Stimulated activated naive CD8-positive, alpha-beta T cell treated with anti-CD3 and anti-CD28 coated beads, Interleukin-15, amount 100 ng/mL, for 72 hours (primary cell): Measurements from ENCODE around the gene CMTM4.
"Not testable (repeated sequence)": the region's sequence is repeated elsewhere in the genome, so short reads cannot be mapped to it uniquely, and the experiment has no call there.

ENCODE experiments used
- ATAC-seq: fragments of 150-1000 bp; cut with Tn5 transposase; 2 replicates; pipeline ENCODE4 v1.10.0; 2021; ENCODE audit warnings: mild to moderate bottlenecking, moderate library complexity
- DNase-seq, 2 donors: peaks; one replicate each; pipeline ENCODE4 v3.0.0; 2021 to 2022
- H3K27ac Mint-ChIP-seq, 2 donors: one replicate each; pipeline ENCODE4 v1.8.0; 2022; ENCODE audit warnings: mild to moderate bottlenecking in 2 of 2, mixed read lengths in 2 of 2, moderate library complexity in 2 of 2
- H3K27me3 Mint-ChIP-seq: one replicate; pipeline ENCODE4 v1.8.0; 2022; ENCODE audit warnings: mixed read lengths
- H3K4me1 Mint-ChIP-seq: one replicate; pipeline ENCODE4 v1.8.0; 2022; ENCODE audit warnings: mild to moderate bottlenecking, mixed read lengths
- H3K4me3 Mint-ChIP-seq, 2 donors: one replicate each; pipeline ENCODE4 v1.8.0; 2022; ENCODE audit warnings: mild to moderate bottlenecking in 2 of 2, mixed read lengths in 2 of 2, moderate library complexity in 1 of 2
- H3K9me3 Mint-ChIP-seq, 2 donors: one replicate each; pipeline ENCODE4 v1.8.0; 2022; ENCODE audit warnings: mixed read lengths in 2 of 2

The CMTM4 gene

GRCh38 chr16:66667944-66668343, 28.6 kb downstream of the CMTM4 start:
- no peaks in the 10 kb centered on the region for H3K4me1 Mint-ChIP-seq
- H3K27ac Mint-ChIP-seq, result no peak overlapping the region
- no peak overlapping the region for H3K4me3 Mint-ChIP-seq
- H3K27me3 Mint-ChIP-seq, result no peaks in the 10 kb centered on the region
- DNase-seq, result no peak
- H3K9me3 Mint-ChIP-seq, result no peaks in the 10 kb centered on the region
- ATAC-seq, result no peak

GRCh38 chr16:66662445-66663194, 33.9 kb downstream of the CMTM4 start:
- H3K27ac Mint-ChIP-seq, result no peak overlapping the region
- H3K27me3 Mint-ChIP-seq, result peaks cover 25% of the 10 kb centered on the region
- ATAC-seq, result peak; percentile 45
- H3K9me3 Mint-ChIP-seq, result no peaks in the 10 kb centered on the region
- H3K4me1 Mint-ChIP-seq, result peaks cover 6% of the 10 kb centered on the region
- no peak overlapping the region for H3K4me3 Mint-ChIP-seq
- DNase-seq, result no peak

GRCh38 chr16:66661671-66662346, 34.7 kb downstream of the CMTM4 start:
- not testable (repeated sequence) for DNase-seq

DNA sequence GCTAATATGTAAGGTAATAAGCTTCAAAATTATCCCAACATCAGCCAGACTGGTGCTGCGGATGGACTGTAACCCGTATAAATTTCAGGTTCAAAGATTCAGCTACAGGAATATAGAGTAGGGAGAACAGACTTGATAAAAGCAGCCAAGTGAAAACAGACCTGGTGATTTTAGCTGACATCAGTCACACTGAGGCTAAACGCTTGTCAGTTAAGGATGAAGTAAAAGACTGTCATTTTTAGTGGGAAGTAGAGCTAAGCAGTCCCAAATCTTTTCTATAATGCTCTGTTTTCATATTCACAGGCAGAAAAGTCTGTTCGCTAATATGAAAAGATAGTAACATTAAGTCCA, 35.4 kb downstream of the CMTM4 start:
- no peak for ATAC-seq
- Mint-ChIP-seq H3K27me3 (peaks cover 33% of the 10 kb centered on the region), H3K27ac (no peak overlapping the region), H3K4me1 (peaks cover 6% of the 10 kb centered on the region), H3K9me3 (no peaks in the 10 kb centered on the region), H3K4me3 (no peak overlapping the region)
- no peak for DNase-seq

More at GRCh38 chr16:66661671-66662346, 34.7 kb downstream of the CMTM4 start:
- H3K4me3 Mint-ChIP-seq, H3K4me1 Mint-ChIP-seq, H3K27ac Mint-ChIP-seq, H3K9me3 Mint-ChIP-seq, ATAC-seq: not testable (repeated sequence)
- H3K27me3 Mint-ChIP-seq, result peaks cover 28% of the 10 kb centered on the region

DNA sequence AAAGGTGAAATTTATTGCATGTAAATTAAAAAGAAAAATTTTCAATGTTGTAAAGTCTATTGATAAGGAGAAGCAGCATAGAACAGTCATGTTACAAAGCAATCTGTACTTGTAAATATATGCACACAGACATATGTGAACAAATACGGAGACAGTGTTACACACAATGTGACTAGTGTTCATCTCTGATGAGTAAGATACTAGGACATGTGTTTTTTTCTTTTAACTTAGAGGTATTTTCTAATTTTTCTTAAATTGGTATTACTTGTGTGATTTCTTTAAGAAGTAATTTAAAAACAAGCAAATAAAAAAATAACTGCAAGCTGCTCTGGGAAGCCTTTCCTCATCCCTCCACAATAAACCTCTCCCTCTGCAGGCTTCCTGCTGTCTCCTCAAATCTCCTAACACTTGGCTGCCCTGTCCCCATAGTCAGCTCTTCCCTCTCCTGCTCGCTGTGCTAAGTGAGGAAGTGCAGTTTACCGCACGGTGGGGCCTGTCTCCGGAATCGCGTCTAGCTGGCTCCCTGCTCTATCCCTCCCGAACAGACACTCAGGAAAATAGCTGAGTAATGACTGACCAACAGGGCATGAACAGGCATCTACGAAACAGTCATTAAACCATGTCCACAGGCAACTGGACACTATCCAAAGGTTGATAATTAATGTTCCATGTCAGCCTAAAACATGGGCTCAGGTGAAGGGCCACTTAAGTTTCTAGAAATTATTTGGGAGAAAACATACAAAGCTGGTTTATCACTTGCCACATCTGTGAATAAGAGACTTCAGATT, 35.9 kb downstream of the CMTM4 start:
- no peaks in the 10 kb centered on the region for H3K9me3 Mint-ChIP-seq
- H3K27me3 Mint-ChIP-seq, result peaks cover 33% of the 10 kb centered on the region
- ATAC-seq (no peak), DNase-seq (no peak)
- H3K27ac Mint-ChIP-seq, result no peak overlapping the region
- H3K4me3 Mint-ChIP-seq, result no peak overlapping the region
- peaks cover 6% of the 10 kb centered on the region for H3K4me1 Mint-ChIP-seq

DNA sequence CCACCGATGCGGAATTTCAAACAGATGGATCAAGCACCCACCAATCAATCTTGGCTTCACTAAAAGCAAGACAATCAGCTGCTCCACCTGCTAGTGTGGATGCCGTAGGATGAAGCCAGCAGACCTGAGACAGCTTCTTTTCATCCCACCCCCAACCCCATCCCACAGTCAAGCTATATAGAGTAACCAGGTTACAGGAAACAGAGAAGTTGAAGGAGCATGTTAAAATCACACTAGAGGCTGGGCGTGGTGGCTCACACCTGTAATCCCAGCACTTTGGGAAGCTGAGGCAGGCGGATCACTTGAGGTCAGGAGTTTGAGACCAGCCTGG, 37.7 kb downstream of the CMTM4 start:
- ATAC-seq (no peak), DNase-seq (no peak)
- H3K27me3 Mint-ChIP-seq, result peaks cover 33% of the 10 kb centered on the region
- no peaks in the 10 kb centered on the region for H3K9me3 Mint-ChIP-seq
- peaks cover 6% of the 10 kb centered on the region for H3K4me1 Mint-ChIP-seq
- H3K27ac Mint-ChIP-seq, result no peak overlapping the region
- no peak overlapping the region for H3K4me3 Mint-ChIP-seq

GRCh38 chr16:66658143-66658859, 38.2 kb downstream of the CMTM4 start:
- Mint-ChIP-seq H3K27me3 (peaks cover 33% of the 10 kb centered on the region), H3K4me3 (no peak overlapping the region), H3K4me1 (peaks cover 6% of the 10 kb centered on the region), H3K27ac (no peak overlapping the region), H3K9me3 (no peaks in the 10 kb centered on the region)
- no peak for DNase-seq
- ATAC-seq, result no peak

- H3K9me3 Mint-ChIP-seq, result no peaks in the 10 kb centered on the region
- peaks cover 21% of the 10 kb centered on the region for H3K27me3 Mint-ChIP-seq
- ATAC-seq (no peak), DNase-seq (no peak)
- peaks cover 18% of the 10 kb centered on the region for H3K4me1 Mint-ChIP-seq
- H3K4me3 Mint-ChIP-seq, result no peak overlapping the region
- no peak overlapping the region for H3K27ac Mint-ChIP-seq
Measured at GRCh38 chr16:66656547-66656946, 40.0 kb downstream of the CMTM4 start.

DNA sequence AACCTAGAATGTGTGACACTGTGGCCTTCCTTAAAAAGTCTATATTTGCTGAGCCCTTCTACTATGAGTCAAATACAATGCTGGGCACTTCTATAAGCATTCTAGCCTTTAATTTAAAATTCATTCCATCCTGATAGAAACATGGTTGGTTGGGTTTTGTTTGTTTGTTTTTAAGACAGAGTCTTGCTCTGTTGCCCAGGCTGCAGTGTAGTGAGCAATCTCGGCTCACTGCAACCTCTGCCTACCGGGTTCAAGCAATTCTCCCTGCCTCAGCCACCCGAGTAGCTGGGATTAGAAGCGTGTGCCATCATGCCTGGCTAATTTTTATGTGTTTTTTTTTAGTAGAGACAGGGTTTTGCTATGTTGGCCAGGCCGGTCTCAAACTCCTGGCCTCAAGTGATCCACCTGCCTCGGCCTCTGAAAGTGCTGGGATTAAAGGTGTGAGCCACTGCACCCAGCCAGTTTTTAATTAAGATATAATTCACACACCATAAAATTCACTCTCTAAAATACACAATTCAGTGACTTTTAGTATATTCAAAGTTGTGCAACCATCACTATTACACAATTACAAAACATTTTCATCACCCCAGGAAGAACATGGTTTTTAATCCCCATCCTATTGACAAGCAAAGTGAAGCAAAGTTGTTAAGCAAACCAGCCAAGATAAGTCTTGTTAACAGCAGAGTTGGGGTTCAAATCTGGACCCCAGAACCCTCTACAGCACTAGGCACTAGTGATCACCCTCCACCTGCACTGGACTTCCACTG, 42.8 kb downstream of the CMTM4 start:
- DNase-seq (no peak), ATAC-seq (no peak)
- Mint-ChIP-seq H3K27me3 (peaks cover 14% of the 10 kb centered on the region), H3K27ac (no peak overlapping the region), H3K4me1 (peaks cover 24% of the 10 kb centered on the region), H3K4me3 (no peak overlapping the region), H3K9me3 (no peaks in the 10 kb centered on the region)

DNA sequence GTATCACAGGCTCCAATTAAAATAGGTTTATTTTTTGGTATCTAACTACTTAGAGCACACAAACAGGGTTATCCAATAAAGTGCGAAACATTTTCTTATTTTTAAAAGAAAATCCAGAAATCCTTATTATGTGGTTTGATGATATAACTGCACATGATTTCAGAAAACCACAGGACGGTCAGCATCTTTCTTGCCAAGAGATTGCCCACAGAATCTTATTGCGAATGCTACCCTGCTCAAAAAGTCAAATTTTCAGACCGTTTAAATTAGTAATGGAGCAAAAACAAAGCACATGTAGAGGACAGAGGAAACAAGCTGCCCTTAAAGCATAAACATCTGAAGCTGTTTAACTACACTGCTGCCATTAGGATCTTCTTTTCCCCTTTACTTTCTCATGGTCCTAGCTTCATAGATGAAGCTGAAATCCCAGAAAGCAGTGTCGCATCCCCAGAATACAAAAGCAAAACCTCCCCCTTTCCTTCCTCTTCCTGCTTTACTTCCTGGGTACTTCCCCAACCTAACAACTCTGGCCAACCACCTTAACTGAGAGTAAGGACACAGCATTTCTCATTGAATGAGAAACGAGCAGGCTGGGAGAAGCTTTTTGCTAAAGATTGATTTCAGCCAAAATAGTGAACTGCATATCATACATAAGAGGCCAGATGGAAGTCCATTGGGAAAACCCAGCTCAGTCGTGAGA, 43.7 kb downstream of the CMTM4 start:
- Mint-ChIP-seq H3K9me3 (no peaks in the 10 kb centered on the region), H3K4me1 (peaks cover 24% of the 10 kb centered on the region), H3K27me3 (peaks cover 8% of the 10 kb centered on the region), H3K27ac (no peak overlapping the region), H3K4me3 (no peak overlapping the region)
- no peak for ATAC-seq
- no peak for DNase-seq

GRCh38 chr16:66651965-66652364, 44.6 kb downstream of the CMTM4 start:
- Mint-ChIP-seq H3K4me1 (peaks cover 24% of the 10 kb centered on the region), H3K9me3 (no peaks in the 10 kb centered on the region), H3K27ac (no peak overlapping the region), H3K27me3 (peaks cover 6% of the 10 kb centered on the region), H3K4me3 (no peak overlapping the region)
- DNase-seq (no peak), ATAC-seq (no peak)

DNA sequence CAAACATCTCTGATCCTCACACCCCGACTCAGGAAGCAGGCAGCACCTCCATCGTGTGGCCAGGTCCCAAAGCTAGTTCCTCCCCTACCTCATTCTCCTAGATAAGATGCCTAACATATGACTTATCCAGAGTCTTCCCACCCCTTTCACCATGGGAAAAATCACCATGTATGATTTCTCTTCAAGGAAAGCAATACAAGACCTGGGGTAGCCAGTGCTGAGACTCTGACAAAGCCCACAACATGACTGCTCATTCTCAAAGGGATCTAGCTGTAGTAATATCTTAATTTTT, 45.1 kb downstream of the CMTM4 start:
- no peaks in the 10 kb centered on the region for H3K9me3 Mint-ChIP-seq
- no peak for DNase-seq
- H3K4me1 Mint-ChIP-seq, result peaks cover 24% of the 10 kb centered on the region
- H3K4me3 Mint-ChIP-seq, result peak overlapping the region; percentile 64 to 83
- no peak for ATAC-seq
- H3K27ac Mint-ChIP-seq, result peak overlapping the region; percentile 20 to 88
- peaks cover under 1% of the 10 kb centered on the region for H3K27me3 Mint-ChIP-seq

DNA sequence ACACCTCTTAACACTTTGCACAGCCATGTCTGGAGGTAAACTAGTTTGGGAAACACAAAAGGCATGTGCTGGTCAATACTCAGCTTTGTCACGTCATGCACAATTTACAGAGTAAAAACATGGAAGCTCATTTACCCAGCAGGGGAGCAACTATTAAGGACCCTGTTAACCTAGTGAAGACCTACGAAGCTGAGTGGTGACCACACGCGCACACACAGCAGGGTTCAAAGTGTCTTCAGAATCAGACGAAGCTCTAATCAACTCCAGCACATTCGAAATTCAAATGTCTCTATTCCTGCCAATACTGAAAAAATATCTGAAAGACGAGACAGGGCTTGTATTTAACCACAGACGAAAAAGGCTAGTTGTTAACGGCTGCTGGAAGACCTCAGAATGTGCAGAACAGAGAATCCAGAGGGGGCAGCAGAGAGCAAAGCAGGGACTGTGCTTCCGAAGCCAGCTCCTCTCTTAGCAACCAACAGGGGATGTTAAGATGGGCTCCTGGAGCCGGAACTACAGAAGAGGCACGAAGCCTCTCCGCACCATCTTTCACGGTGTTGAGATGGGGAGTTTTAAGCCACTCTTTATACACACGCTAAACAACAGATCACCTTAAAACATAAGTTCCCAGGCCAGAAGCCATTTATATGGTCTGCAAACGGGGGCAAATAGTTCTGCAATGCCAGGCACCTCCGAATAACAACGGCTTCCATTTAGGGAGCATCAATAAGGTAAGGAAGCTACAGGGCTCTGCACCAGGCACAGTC, 45.7 kb downstream of the CMTM4 start:
- H3K4me1 Mint-ChIP-seq, result peaks cover 24% of the 10 kb centered on the region
- H3K9me3 Mint-ChIP-seq, result no peaks in the 10 kb centered on the region
- ATAC-seq, result peak; percentile 99

GRCh38 chr16:66649636-66650205, 46.8 kb downstream of the CMTM4 start:
- H3K27ac Mint-ChIP-seq, result no peak overlapping the region
- H3K4me1 Mint-ChIP-seq, result peaks cover 24% of the 10 kb centered on the region
- no peak overlapping the region for H3K4me3 Mint-ChIP-seq
- no peaks in the 10 kb centered on the region for H3K27me3 Mint-ChIP-seq
- H3K9me3 Mint-ChIP-seq, result no peaks in the 10 kb centered on the region
- ATAC-seq (no peak), DNase-seq (no peak)

More for the DNA sequence above, 45.7 kb downstream of the CMTM4 start:
- Mint-ChIP-seq H3K27ac (peak overlapping the region; percentile 20 to 88), H3K27me3 (no peaks in the 10 kb centered on the region), H3K4me3 (peak overlapping the region; percentile 64 to 83)
- DNase-seq, result peak; percentile 77 to 83
